Endothelial cell (in vitro differentiated cells): ENCODE data around the gene MS4A12. TPM values are rescaled to one million over a fixed set of nuclear protein-coding genes. Genes with fewer than 3 reads are reported as not detected.

Experiments used
- DNase-seq: peaks from one replicate; pipeline ENCODE4 v3.0.0; 2021; ENCODE audit warnings: low spot score
- H3K27ac Mint-ChIP-seq: one replicate; pipeline ENCODE4 v1.8.0; 2021; ENCODE audit warnings: mixed read lengths, inconsistent platforms; ENCODE audit not compliant: unreplicated experiment
- H3K27me3 Mint-ChIP-seq: one replicate; pipeline ENCODE4 v1.8.0; 2021; ENCODE audit warnings: mild to moderate bottlenecking, moderate library complexity, mixed read lengths, inconsistent platforms; ENCODE audit not compliant: unreplicated experiment
- H3K36me3 Mint-ChIP-seq: one replicate; pipeline ENCODE4 v1.8.0; 2021; ENCODE audit warnings: mild to moderate bottlenecking, low read depth, mixed read lengths, inconsistent platforms; ENCODE audit not compliant: unreplicated experiment
- H3K4me1 Mint-ChIP-seq: one replicate; pipeline ENCODE4 v1.8.0; 2021; ENCODE audit warnings: mild to moderate bottlenecking, mixed read lengths, inconsistent platforms; ENCODE audit not compliant: unreplicated experiment
- H3K4me3 Mint-ChIP-seq: one replicate; pipeline ENCODE4 v1.8.0; 2021; ENCODE audit warnings: mild to moderate bottlenecking, mixed read lengths, inconsistent platforms; ENCODE audit not compliant: unreplicated experiment
- H3K9me3 Mint-ChIP-seq: one replicate; pipeline ENCODE4 v1.8.0; 2021; ENCODE audit warnings: mixed read lengths, inconsistent platforms; ENCODE audit not compliant: unreplicated experiment
- CTCF ChIP-seq: fragments of 200-600 bp; sonication (generic); IDR thresholded peaks from one replicate; pipeline ENCODE4 v1.5.0; 2021; ENCODE audit warnings: antibody characterized with exemption; ENCODE audit not compliant: unreplicated experiment
- total RNA-seq: library from RNA; stranded (reverse); fragmentation: NEBNext Ultra II Directional; extraction: Animal tissue kit (Norgen Biotek cat#: 25700); gene quantifications from one replicate; pipeline ENCODE4 v1.2.1, GENCODE V29; 2021; ENCODE audit not compliant: unreplicated experiment

Gene MS4A12
- total RNA-seq, 1 donor from 2014 or later = not detected

DNA sequence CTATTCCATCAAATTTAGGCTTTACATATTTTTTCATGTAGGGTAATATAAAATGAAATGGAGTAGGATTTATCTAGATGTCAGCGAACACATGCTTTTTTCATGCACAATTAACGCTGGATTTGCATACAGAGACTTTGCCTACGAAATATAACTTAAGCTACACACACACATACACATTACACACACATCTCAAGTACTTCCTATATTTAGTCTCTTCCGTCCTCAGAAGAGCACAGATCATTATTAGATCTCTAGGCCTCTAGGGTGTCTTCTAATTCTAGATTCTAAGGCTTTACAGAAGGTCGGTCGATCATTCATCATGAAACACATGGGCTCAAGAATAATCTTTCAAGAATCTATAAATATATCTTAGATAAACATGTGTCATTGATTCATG, 18.8 kb downstream of the MS4A12 start:
- no peak overlapping the region for H3K27ac Mint-ChIP-seq
- H3K4me3 Mint-ChIP-seq = no peak overlapping the region
- DNase-seq = no peak
- no peaks in the 10 kb centered on the region for H3K36me3 Mint-ChIP-seq
- H3K27me3 Mint-ChIP-seq = peaks cover 1% of the 10 kb centered on the region
- H3K9me3 Mint-ChIP-seq = no peaks in the 10 kb centered on the region
- TF ChIP-seq CTCF = no peak
- no peaks in the 10 kb centered on the region for H3K4me1 Mint-ChIP-seq

GRCh38 chr11:60512651-60513225, 20.2 kb downstream of the MS4A12 start:
- peaks cover 1% of the 10 kb centered on the region for H3K27me3 Mint-ChIP-seq
- no peaks in the 10 kb centered on the region for H3K36me3 Mint-ChIP-seq
- H3K4me3 Mint-ChIP-seq = no peak overlapping the region
- no peak for DNase-seq
- H3K4me1 Mint-ChIP-seq = no peaks in the 10 kb centered on the region
- TF ChIP-seq CTCF = no peak
- no peaks in the 10 kb centered on the region for H3K9me3 Mint-ChIP-seq
- H3K27ac Mint-ChIP-seq = no peak overlapping the region

DNA sequence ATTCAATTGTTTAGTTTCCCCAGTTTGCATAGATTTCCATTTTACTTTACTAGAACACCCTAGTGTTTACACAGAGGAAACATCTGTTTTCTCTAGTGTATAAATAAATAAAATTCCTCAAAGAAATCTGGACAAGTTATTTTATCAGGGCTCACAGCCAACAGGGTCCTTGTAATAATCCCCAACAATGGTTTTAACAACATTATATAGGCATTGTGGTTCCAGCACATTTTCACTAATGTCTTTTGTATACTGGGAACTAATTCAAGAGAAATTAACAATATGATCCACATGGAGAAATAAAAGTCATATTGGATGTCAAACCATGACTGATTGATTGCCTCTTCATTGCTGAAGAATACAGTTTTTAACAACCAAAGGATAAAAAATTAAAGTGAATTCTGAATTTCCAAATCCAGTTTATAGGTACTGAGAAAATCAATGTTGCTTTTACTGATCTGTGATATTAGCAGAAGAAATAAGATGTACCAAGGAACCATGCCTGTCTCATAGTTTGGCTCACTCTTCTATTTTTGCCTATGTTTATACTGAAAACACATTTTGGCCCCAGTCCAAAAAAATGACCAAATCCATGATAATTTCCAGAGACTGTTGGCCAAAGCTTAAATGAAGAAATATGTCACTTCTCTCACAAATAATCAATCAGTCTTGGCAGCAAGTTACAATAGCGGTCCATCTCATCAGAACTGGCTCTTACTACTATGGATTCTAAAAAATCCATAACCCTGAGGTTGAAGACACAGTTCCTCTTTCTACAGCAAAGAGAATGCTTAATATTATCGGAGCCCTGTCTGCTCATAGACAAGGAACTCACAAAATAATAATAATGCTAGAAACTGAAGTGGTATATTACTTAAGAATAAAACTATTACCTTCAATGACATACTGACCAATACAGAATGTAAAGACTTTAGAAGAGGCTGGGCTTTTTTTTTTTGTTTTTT, 21.2 kb downstream of the MS4A12 start:
- Mint-ChIP-seq H3K36me3 (no peaks in the 10 kb centered on the region), H3K9me3 (no peaks in the 10 kb centered on the region), H3K4me3 (no peak overlapping the region), H3K27ac (no peak overlapping the region), H3K4me1 (no peaks in the 10 kb centered on the region), H3K27me3 (peaks cover 1% of the 10 kb centered on the region)
- TF ChIP-seq CTCF = no peak
- no peak for DNase-seq

GRCh38 chr11:60515144-60515855, 22.7 kb downstream of the MS4A12 start, which contains the start of gene MS4A13:
Gene MS4A13 (plus strand): TSS chr11:60515392. CDS start chr11:60518084, 2,692 bp downstream.
- Mint-ChIP-seq H3K4me1 (no peaks in the 10 kb centered on the region), H3K4me3 (no peak within 1 kb of the TSS), H3K27me3 (no peaks in the 10 kb centered on the region), H3K27ac (no peak within 1 kb of the TSS), H3K9me3 (no peaks in the 10 kb centered on the region), H3K36me3 (no peaks in the 10 kb centered on the region)
- DNase-seq = no peak
- TF ChIP-seq CTCF = no peak
